GM12873 (cell line): ENCODE results near the gene ANO9.

Experiments
- TF ChIP-seq, protein P1 (sequence below): IDR thresholded peaks from 2 replicates; pipeline ENCODE4 v1.5.1; 2012; ENCODE audit warnings: low read depth, mild to moderate bottlenecking, moderate library complexity, low read length, control low read depth; ENCODE audit not compliant: insufficient read depth; ENCODE audit errors: missing control alignments

Gene ANO9

DNA sequence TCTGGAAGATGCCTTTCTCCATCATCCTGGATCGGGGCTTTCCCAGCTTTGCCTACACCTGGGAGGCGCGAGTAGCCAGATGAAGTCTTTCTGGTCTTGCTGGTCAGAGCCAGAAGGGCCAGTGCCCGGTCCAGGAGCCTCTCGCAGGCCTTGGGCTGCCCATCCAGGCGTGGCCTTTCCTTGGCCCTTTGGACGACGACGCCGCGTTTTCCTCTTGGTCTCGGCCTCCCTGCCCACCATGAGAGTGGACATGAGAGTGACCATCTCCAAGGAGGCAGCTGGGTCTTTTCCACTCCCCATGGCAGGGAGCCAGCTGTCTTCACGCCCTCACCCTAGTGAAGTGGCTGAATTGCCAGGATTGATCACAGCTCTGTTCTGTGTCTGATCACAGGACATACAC, 11.8 kb upstream of the ANO9 start:
- TF ChIP-seq, protein P1, sequence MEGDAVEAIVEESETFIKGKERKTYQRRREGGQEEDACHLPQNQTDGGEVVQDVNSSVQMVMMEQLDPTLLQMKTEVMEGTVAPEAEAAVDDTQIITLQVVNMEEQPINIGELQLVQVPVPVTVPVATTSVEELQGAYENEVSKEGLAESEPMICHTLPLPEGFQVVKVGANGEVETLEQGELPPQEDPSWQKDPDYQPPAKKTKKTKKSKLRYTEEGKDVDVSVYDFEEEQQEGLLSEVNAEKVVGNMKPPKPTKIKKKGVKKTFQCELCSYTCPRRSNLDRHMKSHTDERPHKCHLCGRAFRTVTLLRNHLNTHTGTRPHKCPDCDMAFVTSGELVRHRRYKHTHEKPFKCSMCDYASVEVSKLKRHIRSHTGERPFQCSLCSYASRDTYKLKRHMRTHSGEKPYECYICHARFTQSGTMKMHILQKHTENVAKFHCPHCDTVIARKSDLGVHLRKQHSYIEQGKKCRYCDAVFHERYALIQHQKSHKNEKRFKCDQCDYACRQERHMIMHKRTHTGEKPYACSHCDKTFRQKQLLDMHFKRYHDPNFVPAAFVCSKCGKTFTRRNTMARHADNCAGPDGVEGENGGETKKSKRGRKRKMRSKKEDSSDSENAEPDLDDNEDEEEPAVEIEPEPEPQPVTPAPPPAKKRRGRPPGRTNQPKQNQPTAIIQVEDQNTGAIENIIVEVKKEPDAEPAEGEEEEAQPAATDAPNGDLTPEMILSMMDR = no peak

DNA sequence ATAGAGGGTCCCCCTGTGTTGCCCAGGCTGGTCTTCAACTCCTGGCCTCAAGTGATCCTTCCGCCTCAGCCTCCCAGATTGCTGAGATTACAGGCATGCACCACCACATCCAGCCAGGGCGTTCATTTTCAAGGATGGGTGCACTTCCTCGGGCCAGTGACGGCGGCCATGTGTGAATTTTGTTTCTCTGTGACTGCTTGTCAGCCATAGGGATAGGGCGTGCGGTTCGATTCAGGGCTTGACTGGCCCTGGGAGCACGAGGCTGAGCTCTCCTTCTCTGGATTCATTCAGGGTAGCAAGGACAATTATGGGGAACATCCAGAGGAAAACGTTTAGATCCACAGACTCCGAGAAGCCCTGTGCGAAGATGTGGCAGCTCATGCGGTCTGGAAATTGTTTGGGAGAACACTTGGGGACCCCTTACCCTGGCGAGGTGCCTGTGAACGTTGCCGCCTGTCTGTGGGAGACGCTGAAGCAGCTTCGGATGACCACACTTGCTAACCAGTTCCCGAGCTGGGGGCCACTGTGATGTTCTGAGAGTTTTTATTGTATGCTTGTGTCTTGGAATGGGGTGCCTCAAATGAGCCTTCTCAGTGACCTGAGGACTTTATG, 11.2 kb upstream of the ANO9 start:
- TF ChIP-seq, protein P1 = no peak

DNA sequence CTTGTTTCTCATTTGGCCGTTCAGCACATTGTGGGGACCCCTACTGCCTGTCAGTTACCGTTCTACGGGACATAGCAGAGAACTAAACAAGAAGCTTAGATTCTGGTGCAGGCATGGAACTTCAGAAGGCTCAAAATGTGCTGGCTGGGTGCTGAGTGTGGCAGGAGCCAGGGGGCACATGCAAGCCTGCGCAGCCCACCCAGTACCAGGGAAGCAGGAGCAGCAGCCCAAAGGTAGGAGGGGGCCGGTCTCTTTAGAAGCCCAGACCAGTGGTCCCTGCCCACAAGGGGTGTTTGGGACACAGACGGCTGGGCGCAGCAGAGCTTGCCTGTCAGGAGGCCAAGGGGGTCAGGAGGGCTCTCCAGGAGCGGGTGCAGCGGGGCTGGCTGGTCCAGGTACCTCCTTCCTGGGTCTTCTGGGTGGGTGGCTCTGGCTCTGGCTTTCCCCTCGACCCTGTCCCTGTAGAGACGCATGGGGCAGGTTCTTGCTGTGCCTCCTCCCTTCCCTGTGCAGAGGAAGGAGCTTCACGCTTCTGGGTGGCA, 10.5 kb upstream of the ANO9 start:
- TF ChIP-seq, protein P1 = no peak

DNA sequence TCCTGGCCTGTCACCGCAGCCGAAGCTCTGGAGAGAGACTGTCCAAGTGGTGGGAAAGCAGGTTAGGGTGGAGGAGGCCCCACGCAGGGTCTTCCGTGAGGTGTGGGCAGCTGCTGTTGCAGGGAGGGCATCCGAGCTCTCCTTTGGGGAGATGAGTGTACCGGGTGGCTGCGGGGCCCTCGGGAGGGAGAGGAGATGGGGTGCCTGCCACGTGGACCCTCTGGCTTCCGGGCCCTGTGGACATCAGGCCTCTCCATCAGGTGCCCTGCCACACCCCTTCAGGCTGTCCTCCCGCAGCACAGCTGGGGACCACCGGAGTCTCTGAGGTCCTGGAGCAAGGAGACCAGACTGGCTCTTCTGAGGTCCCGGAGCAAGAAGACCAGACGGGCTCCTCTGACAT, 9.9 kb upstream of the ANO9 start:
- TF ChIP-seq, protein P1 = no peak

DNA sequence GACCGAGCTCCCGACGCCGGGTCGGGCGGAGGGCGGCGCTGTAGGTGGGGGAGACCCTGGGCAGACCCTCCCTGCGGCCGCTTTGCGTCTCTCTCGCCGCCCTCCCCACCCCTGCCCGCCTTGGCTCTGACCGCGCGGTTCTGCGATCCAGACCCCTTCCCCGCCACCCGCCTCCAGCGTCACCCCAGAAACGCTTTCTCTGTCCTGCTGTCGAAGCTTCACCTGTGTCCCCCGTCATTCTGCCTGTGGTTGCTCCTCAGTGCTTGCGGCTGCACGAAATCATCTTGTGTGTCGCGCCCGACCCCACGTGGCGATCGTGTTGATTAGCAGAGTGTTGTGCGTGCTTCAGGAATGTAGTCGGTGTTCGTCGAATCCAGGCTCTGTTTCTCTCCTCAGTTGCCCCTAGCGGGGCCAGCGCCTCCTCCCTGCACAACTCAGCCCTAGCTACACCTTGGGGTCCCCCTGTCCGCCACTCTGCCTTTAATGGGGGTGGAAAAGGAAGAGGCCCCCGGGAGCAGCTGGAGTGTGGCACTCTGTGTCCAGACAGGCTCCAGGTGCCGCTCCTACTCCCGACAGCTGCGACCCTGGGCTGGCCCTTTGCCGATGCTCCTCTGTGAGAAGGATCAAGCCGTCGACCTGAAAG, 9.1 kb upstream of the ANO9 start:
- TF ChIP-seq, protein P1 = peak; percentile 33

DNA sequence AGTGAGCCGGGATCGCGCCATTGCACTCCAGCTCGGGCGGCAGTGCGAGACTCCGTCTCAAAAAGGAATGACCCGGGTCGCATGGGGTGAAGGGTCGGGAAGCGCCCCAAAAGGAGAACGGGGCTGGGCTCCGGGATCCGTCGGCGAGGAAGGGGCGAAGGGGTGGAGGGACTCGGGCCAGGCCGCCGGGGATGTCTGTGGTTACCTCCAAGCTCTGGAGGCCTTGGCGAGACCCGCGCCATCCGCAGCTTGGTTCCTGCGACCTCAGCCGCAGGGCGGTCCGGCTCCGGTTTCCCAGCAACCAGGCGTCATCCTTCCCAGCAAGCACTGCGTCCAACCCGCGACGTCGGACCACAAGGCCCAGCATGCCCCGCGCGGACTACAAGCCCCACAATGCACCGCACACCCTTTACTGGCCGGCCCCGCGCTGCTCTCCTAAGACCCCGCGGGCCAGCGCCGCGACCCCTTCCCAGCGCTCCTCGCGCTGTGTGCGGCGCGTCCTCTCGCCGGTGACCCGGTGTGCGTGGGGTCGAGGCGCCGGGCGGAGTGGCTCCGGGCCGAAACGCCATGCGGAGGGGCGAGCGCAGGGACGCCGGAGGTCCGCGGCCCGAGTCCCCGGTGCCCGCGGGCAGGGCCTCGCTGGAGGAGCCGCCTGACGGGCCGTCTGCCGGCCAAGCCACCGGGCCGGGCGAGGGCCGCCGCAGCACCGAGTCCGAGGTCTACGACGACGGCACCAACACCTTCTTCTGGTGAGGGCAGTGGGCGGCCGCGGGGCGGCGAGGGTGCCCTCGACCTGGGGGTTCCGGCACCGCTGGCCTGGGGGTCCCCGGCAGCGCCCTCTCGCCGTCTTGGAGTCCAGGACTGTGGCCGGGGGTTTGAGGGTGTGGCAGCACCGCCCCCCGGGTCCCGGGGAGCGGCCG, 8.3 kb upstream of the ANO9 start, which contains the start of gene PTDSS2:
Gene PTDSS2, plus strand, starts transcription at position 391 of the 920 bp plus-strand sequence. Its CDS starts 177 bp downstream, at position 568.
- TF ChIP-seq, protein P1 = no peak
